Medulla oblongata (tissue), 1 donor: ENCODE results near the gene OR7G3.

Experiments
- DNase-seq: peaks from one replicate; pipeline ENCODE4 v3.0.0-alpha.2; 2015; ENCODE audit errors: extremely low spot score

The OR7G3 gene

DNA sequence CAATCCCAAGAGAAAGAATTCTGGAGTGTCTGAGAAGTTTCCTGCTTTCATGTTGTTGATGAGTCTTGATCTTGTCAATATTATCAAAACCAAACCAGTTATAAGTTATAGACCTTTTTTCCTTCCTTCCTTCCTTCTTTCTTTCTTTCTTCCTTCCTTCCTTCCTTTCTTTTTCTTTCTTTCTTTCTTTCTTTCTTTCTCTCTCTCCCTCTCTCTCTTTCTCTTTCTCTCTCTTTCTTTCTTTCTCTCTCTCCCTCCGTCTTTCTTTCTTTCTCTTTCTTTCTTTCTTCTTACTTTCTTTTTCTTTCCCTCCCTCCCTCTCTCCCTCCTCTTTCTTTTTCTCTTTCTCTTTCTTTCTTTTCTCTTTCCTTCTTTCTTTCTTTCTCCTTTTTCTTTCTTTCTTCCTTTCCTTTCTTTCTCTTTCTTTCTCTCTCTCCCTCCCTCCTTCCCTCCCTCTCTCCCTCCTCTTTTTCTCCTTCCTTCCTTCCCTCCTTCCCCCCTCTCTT lies at the start of gene OR7G3:
OR7G3 (minus strand) TSS at position 51 of the 506 bp plus-strand sequence; CDS start at position 51, 0 bp downstream.
- no peak for DNase-seq

DNA sequence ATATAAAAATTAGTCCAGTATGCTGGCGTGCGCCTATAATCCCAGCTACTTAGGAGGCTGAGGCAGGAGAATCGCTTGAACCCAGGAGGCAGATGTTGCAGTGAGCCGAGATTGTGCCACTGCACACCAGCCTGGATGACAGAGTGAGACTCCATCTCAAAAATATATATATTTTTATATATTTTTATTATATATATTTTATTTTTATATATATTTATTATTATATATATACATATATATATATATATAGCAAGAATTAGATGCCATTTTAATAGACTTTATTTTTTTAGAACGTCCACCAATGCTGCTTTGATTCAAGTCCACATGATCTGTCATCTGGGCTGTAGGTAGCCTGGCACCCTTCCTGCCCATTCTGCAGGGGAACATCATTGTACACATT lies 48.6 kb upstream of the OR7G3 start:
- DNase-seq = no peak

DNA sequence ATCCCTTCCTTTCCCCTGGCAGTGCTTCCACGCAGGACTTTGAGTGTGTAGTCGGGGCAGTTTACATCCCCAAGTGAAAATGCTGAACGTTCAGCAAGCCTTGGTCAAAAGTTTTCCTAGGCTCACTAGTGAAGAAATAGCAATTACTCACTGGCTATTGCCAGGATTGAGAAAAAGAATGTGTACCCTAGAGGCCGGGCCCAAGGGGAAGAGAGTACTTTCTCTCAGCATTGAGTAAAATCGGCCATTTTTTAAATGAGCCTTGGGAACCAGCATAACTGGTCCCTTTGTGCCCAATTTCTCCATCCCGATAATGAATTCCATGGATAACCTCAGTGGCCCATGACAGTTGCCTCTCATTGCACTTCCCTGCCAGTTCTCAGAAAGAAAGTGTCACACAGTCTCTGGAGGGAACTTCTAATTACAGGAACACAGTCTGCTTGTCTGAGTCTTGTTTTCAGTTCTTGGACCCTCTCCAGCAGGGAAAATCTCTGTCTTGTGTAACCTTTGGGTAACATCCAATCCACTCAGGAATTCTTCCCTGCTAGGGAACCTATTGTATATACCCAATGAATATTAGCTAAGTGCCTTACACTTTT lies 44.7 kb upstream of the OR7G3 start:
- no peak for DNase-seq

DNA sequence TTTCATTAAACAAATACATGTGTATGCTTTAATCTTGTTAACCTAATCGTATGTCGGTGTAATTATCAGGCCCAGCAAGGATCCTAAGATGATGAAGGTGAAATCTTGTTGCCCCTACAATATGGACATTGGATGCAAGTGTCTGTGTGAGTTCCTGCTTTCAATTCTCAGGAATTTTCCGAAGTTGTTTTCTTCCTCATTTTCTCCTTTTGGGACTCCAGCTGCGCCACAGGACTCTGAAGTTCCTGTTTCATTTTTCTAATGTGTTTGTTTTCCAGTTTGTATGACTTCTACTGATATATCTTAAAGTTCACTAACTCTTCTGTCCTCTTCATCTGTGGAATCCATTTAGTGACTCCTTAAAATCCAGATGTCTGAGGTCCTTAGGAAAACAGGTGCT lies 40.1 kb upstream of the OR7G3 start:
- peak; percentile 9 for DNase-seq

- DNase-seq = no peak
These were observed 38.5 kb upstream of the OR7G3 start for GRCh38 chr19:9165261-9165660.

GRCh38 chr19:9161427-9161826 lies 34.7 kb upstream of the OR7G3 start:
- DNase-seq = no peak

- DNase-seq = no peak
These were observed 33.1 kb upstream of the OR7G3 start for GRCh38 chr19:9159891-9160290.

DNA sequence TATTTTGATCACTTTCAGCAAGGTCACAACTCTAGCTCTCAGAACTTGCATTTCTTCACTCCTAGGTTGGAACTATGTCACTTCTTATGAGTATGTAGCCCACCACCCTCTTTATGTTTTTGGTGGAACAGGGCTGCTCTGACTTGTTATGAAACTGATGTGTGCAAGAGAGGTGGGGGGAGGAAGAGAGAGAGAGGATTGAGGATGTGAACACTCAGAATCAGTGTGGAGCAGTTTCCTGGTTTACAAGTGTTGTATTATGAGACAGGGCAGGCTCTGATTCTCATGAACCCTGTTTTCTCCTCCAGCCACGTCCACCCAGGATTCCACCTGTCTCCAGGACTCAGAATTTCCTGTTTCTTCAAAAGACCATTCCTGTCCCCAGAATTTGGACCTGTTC lies 29.6 kb upstream of the OR7G3 start:
- no peak for DNase-seq

DNA sequence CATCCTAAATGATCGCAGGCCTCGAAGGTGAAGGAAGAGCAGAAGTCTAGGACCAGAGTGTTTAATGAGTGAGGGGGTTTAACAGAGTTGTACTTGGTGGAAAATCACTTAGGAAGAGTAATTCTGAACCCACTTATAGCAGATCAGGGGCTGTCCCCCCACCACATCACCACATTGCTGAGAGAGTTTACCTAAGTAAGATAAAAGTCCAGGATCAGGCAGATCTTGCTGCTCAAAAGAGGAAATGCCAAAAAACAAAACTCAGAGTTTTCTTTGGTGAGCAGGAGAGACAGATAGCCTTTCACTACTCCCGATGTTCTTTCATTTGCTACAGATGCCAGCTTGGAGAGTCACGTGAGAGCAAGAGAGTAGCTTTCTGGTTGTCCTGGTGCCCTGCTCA lies 28.8 kb upstream of the OR7G3 start:
- no peak for DNase-seq

DNA sequence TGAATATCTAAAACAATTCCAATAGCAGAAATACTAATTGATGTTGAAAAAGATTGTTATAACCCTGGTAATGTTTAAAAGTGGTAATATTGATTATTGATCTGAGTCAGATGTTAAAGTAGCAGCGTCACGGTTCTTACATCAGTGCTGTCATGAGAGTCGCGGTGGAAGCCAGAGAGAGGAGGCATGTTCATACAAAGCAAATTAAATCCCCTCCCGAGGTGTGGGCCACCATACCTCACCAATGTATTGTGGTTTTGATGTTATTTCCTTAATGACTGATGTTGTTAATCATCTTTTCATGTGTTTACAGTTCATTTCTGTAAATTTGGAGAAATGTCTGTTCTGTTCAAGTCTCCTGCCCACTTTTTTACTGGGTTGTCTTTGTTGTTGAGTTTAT lies 24.6 kb upstream of the OR7G3 start:
- DNase-seq = no peak

GRCh38 chr19:9150650-9151049 lies 23.9 kb upstream of the OR7G3 start:
- no peak for DNase-seq

DNA sequence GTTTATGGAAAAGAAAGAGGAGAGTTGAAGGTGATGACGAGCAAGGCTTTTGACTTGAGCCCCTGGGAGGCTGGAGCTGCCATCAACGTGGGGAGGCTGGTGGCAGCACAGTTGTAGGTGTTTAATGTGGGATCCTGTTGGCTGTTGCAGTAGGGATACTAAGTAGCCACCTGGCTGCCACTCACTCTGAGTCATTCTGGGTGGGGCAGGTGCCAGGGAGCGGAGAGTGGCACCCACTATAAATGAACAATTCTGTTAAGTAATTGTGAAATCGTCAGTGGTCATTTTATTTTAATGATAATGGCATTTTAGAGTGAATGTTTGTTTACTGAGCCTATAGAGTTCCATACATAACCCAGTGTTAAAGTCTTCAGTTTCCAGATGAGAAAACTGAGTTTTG lies 23.2 kb upstream of the OR7G3 start:
- DNase-seq = no peak

DNA sequence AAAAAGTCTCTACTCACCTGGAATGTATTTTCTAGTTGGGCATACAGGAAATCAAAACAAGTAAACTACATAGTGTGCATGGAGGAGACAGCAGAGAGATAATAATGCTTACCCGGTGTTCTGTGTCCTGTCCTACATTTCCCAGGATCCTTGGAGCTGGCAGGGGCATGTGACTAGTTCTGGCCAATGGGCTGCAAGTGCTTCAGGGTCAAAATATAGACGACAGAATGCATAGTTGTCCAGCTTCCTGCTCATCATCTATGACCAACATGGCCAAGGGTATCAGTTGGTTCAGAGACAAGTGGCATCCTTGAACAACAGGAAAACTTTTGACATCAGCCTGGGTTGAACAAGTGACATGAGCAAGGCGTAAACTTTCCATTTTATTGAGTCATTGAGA lies 21.9 kb upstream of the OR7G3 start:
- DNase-seq = no peak

DNA sequence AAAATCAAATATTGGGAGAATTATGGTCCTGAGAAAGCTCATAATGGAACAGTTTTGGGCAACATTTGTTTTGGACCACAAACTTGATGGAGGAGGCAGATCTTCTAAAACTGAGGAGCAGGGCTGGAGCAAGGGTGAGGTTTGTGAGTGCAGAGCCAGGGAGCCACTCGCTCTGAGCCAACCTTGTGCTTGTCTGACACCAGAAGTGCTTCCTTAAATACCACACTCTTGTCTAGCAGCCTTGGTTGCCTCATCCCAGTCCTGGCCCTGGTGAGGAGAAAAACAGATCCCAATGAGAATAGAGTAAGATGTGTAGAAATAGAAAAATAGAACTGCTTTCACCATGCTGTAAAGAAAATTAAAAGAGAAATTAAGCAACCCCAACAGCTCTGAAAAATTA lies 20.1 kb upstream of the OR7G3 start:
- no peak for DNase-seq

DNA sequence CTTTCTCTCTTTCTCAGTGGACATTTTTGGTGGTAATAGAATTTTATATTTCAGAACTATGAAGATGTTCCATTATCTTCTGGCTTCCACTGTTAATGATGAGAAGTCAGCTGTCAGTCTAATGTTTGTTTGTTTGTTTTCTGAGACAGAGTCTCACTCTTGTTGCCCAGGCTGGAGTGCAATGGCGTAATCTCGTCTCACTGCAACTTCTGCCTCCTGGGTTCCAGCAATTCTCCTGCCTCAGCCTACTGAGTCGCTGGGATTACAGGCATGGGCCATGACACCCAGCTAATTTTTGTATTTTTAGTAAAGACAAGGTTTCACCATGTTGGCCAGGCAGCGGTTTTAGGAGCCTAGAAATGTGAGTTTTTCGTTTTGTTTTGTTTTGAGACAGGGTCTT lies 18.2 kb upstream of the OR7G3 start:
- DNase-seq = no peak

DNA sequence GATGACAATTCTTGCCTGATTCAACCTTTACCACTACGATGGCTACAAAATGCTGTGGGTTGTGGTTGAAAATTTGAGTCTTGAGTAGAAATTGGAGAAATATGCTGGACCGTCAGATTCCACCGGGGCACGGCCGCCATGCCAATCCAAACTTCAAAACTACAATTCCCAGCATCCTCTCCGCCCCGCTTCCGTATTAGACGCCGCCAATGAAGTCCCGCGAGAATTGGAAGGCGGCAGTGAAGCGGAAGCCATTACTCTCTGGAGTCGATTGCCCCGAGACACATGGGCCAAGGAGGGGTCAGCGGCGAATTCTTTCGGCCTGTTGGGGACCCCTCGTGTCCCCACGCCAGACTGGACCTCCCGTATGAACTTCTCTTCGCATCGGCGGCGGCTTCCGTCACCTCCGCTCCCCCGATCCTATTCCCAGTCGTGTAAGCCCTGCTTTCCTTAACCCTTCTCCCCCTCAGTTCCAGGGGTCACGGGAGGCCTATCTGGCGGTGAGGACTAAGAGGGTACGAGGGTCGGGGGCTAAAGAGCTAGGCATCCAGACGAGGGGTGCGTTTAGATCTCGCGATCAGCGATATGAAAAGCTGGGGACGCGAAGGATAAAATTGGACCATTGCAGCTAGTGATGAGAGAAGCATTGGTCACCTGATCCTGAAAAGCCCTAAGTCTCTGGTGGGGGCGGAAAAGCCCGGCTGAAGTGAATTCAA lies 13.6 kb upstream of the OR7G3 start, which contains the start of gene ZNF317:
ZNF317 (plus strand) TSS at position 239 of the 716 bp plus-strand sequence. CDS start 15,620 bp downstream, outside the sequence.
- DNase-seq = peak; percentile 98

DNA sequence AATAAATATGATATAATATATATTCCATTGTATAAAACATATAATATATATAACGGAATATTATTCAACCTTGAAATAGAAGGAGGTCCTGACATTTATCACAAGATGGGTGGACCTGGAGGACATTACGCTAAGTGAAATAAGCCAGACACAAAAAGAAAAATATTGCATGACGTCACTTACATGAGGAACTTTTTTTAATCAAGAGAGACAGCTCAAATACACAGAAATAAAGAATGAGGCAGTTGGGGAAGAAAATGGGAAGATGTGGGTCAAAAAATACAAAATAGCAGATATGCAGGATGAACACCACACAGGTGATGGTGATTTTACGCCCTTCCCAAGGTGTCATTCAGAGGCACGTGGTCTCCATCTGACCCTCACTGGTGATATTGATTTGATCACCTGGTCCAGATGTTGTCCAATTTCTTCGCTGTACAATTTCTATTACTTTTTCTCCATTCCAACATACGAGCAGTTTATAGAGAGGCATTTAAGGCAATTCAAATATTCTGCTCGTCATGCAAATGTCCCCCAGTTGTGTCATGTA lies 12.9 kb upstream of the OR7G3 start:
- no peak for DNase-seq

DNA sequence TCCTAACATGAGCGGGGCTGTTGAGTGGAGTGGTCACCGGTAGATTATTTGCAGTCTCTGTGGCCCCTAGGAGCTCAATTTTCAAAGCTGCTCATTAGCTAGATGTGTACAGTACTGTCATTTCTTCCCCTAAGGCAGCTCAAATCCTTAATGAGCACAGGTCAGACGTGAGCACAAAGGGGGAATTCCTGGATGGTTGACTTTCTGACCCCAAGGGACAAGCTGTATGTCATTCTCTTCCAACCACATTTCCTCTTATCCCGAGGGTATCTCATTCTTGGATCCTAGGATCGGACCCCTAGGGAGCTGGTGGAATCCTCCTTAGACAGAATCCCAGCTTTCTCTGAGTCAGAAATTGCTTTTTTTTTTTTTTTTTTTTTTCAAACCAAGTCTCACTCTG lies 5.7 kb upstream of the OR7G3 start:
- no peak for DNase-seq

DNA sequence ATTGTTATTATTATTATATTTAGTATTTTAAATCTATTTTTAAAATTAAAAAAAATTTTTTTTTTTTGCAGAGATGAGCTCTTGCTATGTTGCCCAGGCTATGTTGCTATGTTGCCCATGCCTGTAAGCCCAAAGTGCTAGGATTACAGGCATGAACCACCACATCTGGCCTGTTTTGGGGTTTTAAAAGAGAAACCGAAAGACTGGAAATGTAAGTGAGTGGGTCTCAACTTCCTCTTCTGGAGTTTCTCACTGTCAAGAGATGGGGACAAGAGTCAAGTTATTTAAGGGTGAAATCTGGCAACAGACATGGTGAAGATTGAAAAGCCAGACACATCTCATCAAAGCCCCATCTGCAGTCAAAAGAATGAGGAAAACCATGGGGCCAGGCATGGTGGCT lies 4.2 kb upstream of the OR7G3 start:
- DNase-seq = peak; percentile 13

GRCh38 chr19:9128171-9128570 lies 1.4 kb upstream of the OR7G3 start:
- DNase-seq = no peak

DNA sequence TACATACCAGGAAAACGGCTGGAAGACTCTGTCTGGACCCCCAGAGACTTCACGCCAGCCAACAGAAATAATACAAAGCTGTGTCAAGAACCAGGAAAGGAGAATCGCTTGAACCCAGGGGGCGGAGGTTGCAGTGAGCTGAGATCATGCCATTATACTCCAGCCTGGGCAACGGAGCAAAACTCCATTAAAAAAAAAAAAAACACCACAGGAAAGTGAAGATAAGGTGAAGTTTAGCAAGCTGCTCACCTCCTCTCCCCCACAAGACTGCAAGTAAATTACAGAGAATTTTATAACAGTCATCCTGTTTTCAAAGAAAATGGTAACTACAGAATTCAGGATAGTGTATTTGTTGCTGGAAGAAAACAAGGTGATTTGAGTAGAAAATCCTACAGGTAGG lies 10.2 kb downstream of the OR7G3 start:
- DNase-seq = no peak

DNA sequence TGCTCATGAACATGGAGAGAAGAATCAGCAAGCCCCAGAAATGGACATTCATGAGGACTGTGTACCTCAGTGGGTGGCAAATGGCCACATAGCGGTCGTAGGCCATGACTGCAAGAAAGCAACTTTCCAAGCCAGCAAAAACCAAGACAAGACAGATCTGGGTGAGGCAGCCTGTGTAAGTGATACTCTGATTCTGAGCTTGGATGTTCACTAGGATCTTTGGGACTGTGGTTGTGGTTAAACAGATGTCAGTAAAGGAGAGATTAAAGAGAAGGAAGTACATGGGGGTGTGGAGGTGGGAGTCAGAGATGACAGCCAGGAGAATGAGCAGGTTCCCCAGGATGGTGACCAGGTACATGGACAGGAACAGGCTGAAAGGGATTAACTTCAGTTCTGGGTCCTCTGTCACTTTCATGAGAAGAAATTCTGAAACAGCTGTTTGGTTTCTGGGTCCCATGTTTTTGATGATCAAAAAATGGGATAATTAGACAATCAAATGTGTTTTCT lies 11.4 kb downstream of the OR7G3 start, which contains the start of gene OR7G1:
OR7G1 (minus strand) TSS at position 457 of the 507 bp plus-strand sequence; CDS start at position 457, 0 bp downstream.
- DNase-seq = no peak

DNA sequence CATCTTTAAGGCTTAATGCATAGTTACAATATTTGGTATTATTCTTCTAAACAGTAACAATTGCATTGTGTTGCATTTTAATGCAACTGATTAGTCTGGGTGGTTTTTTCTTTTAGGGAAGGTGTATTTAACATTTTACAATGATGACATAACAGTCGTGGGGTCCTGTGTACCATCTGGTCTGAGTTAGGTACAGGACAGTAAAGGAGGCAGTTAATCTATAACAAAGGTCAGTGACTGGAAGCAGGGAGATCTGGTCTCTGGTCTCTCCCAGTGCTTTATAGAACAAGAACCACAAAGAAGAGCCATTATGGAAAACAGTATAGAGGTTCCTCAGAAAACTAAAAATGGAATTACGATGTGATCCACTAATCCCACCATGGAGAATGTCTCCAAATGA lies 16.8 kb downstream of the OR7G3 start:
- DNase-seq = no peak
